ENCODE measurements around the gene CXCL1.

DNA sequence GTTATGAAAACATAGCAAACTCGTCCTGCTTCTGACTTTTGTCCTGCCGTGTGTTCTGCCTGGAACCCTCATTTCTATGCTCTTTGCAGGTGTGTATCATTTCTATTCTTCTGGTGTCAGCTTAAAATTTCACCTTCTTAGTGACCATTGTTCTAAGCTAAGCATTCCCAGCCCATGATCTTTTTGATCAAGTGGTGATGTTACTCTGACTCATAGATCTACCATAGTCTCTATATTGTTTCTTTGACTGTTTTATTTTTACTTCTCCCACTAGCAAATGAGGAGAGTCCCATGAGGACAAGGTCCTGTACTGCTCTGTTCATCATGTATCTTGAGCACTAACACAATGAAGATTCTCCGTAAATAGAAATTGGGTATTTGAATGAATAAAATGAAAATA is 46.8 kb upstream of the CXCL1 start:
- TF ChIP-seq, protein P1, sequence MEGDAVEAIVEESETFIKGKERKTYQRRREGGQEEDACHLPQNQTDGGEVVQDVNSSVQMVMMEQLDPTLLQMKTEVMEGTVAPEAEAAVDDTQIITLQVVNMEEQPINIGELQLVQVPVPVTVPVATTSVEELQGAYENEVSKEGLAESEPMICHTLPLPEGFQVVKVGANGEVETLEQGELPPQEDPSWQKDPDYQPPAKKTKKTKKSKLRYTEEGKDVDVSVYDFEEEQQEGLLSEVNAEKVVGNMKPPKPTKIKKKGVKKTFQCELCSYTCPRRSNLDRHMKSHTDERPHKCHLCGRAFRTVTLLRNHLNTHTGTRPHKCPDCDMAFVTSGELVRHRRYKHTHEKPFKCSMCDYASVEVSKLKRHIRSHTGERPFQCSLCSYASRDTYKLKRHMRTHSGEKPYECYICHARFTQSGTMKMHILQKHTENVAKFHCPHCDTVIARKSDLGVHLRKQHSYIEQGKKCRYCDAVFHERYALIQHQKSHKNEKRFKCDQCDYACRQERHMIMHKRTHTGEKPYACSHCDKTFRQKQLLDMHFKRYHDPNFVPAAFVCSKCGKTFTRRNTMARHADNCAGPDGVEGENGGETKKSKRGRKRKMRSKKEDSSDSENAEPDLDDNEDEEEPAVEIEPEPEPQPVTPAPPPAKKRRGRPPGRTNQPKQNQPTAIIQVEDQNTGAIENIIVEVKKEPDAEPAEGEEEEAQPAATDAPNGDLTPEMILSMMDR (IDR thresholded peaks at IDR 0.05), result no peak
- no peak for TF ChIP-seq POLR2A (IDR thresholded peaks at IDR 0.05)

All from body of pancreas (tissue), 4 donors.